HepG2 (cell line): ENCODE data around the gene ACSF3. TPM values are rescaled to one million over a fixed set of nuclear protein-coding genes. Genes with fewer than 3 reads are reported as not detected.

Source experiments
- GZF1 ChIP-seq: sonication (generic); formaldehyde crosslinking; IDR thresholded peaks from 2 replicates; pipeline ENCODE4 v1.5.1; 2020; ENCODE audit warnings: mild to moderate bottlenecking, missing genetic modification reagents
- KAT8 ChIP-seq: IDR thresholded peaks from 2 replicates; pipeline ENCODE4 v1.6.1; 2016; ENCODE audit warnings: missing genetic modification reagents, missing compliant biosample characterization
- PHF21A ChIP-seq: sonication (generic); formaldehyde crosslinking; IDR thresholded peaks from 2 replicates; pipeline ENCODE4 v1.5.0; 2020; ENCODE audit warnings: mild to moderate bottlenecking, missing genetic modification reagents
- SALL1 ChIP-seq: sonication (generic); formaldehyde crosslinking; IDR thresholded peaks from 2 replicates; pipeline ENCODE4 v1.8.0; 2022; ENCODE audit warnings: mild to moderate bottlenecking, missing genetic modification reagents
- ZBTB7A ChIP-seq: sonication (generic); formaldehyde crosslinking; IDR thresholded peaks from 2 replicates; pipeline ENCODE4 v1.8.0; 2022; ENCODE audit warnings: mild to moderate bottlenecking, missing genetic modification reagents
- ZNF101 ChIP-seq: sonication (generic); formaldehyde crosslinking; IDR thresholded peaks from 2 replicates; pipeline ENCODE4 v1.4.0; 2020; ENCODE audit warnings: mild to moderate bottlenecking, low read depth, missing genetic modification reagents, borderline replicate concordance
- ZNF670 ChIP-seq: sonication (generic); formaldehyde crosslinking; IDR thresholded peaks from 2 replicates; pipeline ENCODE4 v1.8.0; 2022; ENCODE audit warnings: mild to moderate bottlenecking, missing genetic modification reagents, borderline replicate concordance
- ZNF781 ChIP-seq: sonication (generic); formaldehyde crosslinking; IDR thresholded peaks from 2 replicates; pipeline ENCODE4 v1.5.1; 2020; ENCODE audit warnings: borderline replicate concordance, mild to moderate bottlenecking, missing genetic modification reagents; ENCODE audit errors: not compliant biosample characterization
- ZSCAN31 ChIP-seq: sonication (generic); formaldehyde crosslinking; IDR thresholded peaks from 2 replicates; pipeline ENCODE4 v1.5.0; 2020; ENCODE audit warnings: low read depth, mild to moderate bottlenecking, missing genetic modification reagents
- polyA plus RNA-seq, 8 experiments: library from polyadenylated mRNA; depleted of rRNA in 3 of 8; stranded (reverse) in 7 of 8; unstranded in 1 of 8; fragments of >200 nt; fragmentation: Illumina TruSeq in 4 of 8; extraction: Trizol in 4 of 8; gene quantifications; 2 replicates each; pipeline versions ENCODE4 v1.2.1 to v1.2.3, GENCODE V29; 2011 to 2016; ENCODE audit warnings: low read depth in 4 of 8, missing spikeins in 1 of 8, mixed read lengths in 1 of 8; ENCODE audit not compliant: insufficient read depth in 1 of 8
- total RNA-seq, 5 experiments: library from RNA; depleted of rRNA; stranded (reverse); fragments of >200 nt; fragmentation: Illumina TruSeq; extraction: Trizol; gene quantifications; 2 replicates each; pipeline ENCODE4 v1.2.3, GENCODE V29; 2016; ENCODE audit warnings: low read depth in 1 of 5
- TF ChIP-seq, protein P1 (sequence below): sonication (generic); formaldehyde crosslinking; IDR thresholded peaks from 2 replicates; pipeline ENCODE4 v1.5.1; 2020; ENCODE audit warnings: mild to moderate bottlenecking, missing genetic modification reagents, moderate library complexity
- TF ChIP-seq, protein P2 (sequence below): IDR thresholded peaks from 2 replicates; pipeline ENCODE4 v1.6.1; 2016; ENCODE audit warnings: missing compliant biosample characterization, missing genetic modification reagents, borderline replicate concordance
- TF ChIP-seq, protein P3 (sequence below): sonication (generic); formaldehyde crosslinking; IDR thresholded peaks from 2 replicates; pipeline ENCODE4 v1.5.0; 2020; ENCODE audit warnings: mild to moderate bottlenecking, missing genetic modification reagents, borderline replicate concordance

The ACSF3 gene
- total and polyA plus RNA-seq, 2 of the 13 experiments (the other 11 are each of a cell fraction or from before 2014, with no cell fraction given), result 14.9 to 30.6 TPM

DNA sequence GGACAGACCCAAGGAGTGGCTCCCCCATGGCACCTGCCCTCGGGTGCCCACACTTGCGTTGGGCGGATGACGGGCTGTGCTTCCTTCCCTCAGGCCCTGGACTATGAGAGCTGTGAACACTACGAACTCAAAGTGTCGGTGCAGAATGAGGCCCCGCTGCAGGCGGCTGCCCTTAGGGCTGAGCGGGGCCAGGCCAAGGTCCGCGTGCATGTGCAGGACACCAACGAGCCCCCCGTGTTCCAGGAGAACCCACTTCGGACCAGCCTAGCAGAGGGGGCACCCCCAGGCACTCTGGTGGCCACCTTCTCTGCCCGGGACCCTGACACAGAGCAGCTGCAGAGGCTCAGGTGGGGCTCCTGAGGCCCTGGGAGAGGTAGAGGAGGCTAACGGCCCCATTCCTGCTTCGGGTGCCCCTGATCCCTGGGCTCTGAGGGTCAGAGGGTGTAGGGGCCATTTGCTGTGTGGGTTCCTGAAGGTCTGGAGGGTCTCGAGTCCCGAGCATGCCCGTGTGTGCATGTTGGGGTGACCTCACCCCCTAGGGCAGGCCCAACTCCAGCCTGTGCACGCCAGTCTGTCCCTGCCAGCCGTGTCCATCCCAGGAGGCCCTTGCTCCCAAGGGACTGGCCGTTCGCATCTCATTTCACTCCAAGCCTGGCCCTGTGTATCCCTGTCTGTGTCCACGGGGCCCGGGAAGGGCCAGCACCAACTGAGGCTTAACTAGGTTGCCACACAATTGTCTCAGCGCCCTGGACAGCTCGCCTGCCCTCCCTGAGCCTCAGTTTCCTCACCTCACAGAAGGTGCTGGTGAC, 96.7 kb downstream of the ACSF3 start (continued):
- TF ChIP-seq ZNF781 (no peak), GZF1 (peak; percentile 71; the same call in 1 of the 2 replicates), ZNF101 (CRISPR knock-in tag) (no peak), SALL1 (CRISPR knock-in tag) (peak; percentile 37), ZBTB7A (no peak), ZSCAN31 (CRISPR knock-in tag) (peak; percentile 87; the same call in 1 of the 2 replicates), KAT8 (CRISPR knock-in tag) (no peak), ZNF670 (CRISPR knock-in tag) (no peak), PHF21A (CRISPR knock-in tag) (0 out of 2 replicates have a peak, but pooled peaks have one; percentile 1)
- TF ChIP-seq, protein P1, sequence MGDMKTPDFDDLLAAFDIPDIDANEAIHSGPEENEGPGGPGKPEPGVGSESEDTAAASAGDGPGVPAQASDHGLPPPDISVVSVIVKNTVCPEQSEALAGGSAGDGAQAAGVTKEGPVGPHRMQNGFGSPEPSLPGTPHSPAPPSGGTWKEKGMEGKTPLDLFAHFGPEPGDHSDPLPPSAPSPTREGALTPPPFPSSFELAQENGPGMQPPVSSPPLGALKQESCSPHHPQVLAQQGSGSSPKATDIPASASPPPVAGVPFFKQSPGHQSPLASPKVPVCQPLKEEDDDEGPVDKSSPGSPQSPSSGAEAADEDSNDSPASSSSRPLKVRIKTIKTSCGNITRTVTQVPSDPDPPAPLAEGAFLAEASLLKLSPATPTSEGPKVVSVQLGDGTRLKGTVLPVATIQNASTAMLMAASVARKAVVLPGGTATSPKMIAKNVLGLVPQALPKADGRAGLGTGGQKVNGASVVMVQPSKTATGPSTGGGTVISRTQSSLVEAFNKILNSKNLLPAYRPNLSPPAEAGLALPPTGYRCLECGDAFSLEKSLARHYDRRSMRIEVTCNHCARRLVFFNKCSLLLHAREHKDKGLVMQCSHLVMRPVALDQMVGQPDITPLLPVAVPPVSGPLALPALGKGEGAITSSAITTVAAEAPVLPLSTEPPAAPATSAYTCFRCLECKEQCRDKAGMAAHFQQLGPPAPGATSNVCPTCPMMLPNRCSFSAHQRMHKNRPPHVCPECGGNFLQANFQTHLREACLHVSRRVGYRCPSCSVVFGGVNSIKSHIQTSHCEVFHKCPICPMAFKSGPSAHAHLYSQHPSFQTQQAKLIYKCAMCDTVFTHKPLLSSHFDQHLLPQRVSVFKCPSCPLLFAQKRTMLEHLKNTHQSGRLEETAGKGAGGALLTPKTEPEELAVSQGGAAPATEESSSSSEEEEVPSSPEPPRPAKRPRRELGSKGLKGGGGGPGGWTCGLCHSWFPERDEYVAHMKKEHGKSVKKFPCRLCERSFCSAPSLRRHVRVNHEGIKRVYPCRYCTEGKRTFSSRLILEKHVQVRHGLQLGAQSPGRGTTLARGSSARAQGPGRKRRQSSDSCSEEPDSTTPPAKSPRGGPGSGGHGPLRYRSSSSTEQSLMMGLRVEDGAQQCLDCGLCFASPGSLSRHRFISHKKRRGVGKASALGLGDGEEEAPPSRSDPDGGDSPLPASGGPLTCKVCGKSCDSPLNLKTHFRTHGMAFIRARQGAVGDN (CRISPR knock-in tag), result peak; percentile 81
- TF ChIP-seq, protein P2, sequence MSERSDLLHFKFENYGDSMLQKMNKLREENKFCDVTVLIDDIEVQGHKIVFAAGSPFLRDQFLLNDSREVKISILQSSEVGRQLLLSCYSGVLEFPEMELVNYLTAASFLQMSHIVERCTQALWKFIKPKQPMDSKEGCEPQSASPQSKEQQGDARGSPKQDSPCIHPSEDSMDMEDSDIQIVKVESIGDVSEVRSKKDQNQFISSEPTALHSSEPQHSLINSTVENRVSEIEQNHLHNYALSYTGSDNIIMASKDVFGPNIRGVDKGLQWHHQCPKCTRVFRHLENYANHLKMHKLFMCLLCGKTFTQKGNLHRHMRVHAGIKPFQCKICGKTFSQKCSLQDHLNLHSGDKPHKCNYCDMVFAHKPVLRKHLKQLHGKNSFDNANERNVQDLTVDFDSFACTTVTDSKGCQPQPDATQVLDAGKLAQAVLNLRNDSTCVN (CRISPR knock-in tag), result no peak
- TF ChIP-seq, protein P3, sequence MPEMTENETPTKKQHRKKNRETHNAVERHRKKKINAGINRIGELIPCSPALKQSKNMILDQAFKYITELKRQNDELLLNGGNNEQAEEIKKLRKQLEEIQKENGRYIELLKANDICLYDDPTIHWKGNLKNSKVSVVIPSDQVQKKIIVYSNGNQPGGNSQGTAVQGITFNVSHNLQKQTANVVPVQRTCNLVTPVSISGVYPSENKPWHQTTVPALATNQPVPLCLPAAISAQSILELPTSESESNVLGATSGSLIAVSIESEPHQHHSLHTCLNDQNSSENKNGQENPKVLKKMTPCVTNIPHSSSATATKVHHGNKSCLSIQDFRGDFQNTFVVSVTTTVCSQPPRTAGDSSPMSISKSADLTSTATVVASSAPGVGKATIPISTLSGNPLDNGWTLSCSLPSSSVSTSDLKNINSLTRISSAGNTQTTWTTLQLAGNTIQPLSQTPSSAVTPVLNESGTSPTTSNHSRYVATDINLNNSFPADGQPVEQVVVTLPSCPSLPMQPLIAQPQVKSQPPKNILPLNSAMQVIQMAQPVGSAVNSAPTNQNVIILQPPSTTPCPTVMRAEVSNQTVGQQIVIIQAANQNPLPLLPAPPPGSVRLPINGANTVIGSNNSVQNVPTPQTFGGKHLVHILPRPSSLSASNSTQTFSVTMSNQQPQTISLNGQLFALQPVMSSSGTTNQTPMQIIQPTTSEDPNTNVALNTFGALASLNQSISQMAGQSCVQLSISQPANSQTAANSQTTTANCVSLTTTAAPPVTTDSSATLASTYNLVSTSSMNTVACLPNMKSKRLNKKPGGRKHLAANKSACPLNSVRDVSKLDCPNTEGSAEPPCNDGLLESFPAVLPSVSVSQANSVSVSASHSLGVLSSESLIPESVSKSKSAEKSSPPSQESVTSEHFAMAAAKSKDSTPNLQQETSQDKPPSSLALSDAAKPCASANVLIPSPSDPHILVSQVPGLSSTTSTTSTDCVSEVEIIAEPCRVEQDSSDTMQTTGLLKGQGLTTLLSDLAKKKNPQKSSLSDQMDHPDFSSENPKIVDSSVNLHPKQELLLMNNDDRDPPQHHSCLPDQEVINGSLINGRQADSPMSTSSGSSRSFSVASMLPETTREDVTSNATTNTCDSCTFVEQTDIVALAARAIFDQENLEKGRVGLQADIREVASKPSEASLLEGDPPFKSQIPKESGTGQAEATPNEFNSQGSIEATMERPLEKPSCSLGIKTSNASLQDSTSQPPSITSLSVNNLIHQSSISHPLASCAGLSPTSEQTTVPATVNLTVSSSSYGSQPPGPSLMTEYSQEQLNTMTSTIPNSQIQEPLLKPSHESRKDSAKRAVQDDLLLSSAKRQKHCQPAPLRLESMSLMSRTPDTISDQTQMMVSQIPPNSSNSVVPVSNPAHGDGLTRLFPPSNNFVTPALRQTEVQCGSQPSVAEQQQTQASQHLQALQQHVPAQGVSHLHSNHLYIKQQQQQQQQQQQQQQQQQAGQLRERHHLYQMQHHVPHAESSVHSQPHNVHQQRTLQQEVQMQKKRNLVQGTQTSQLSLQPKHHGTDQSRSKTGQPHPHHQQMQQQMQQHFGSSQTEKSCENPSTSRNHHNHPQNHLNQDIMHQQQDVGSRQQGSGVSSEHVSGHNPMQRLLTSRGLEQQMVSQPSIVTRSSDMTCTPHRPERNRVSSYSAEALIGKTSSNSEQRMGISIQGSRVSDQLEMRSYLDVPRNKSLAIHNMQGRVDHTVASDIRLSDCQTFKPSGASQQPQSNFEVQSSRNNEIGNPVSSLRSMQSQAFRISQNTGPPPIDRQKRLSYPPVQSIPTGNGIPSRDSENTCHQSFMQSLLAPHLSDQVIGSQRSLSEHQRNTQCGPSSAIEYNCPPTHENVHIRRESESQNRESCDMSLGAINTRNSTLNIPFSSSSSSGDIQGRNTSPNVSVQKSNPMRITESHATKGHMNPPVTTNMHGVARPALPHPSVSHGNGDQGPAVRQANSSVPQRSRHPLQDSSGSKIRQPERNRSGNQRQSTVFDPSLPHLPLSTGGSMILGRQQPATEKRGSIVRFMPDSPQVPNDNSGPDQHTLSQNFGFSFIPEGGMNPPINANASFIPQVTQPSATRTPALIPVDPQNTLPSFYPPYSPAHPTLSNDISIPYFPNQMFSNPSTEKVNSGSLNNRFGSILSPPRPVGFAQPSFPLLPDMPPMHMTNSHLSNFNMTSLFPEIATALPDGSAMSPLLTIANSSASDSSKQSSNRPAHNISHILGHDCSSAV (CRISPR knock-in tag), result 0 out of 2 replicates have a peak, but pooled peaks have one; percentile 40
